Prostate gland (tissue), 2 donors: ENCODE data around the gene IL17F.

Source experiments
- CTCF ChIP-seq, 4 experiments: fragments of 200-600 bp in 2 of 4; fragments of 450-650 bp in 2 of 4; sonication (generic) in 2 of 4; IDR thresholded peaks; 1 replicate in 3 of 4; 2 replicates in 1 of 4; pipeline ENCODE4 v1.5.1; 2016 to 2019; ENCODE audit warnings: antibody characterized with exemption in 4 of 4, mild to moderate bottlenecking in 2 of 4, moderate library complexity in 2 of 4
- POLR2A ChIP-seq: fragments of 450-650 bp; IDR thresholded peaks from one replicate; pipeline ENCODE4 v1.6.1; 2016; ENCODE audit warnings: antibody characterized with exemption, mild to moderate bottlenecking
- POLR2AphosphoS5 ChIP-seq: sonication (generic); formaldehyde crosslinking; IDR thresholded peaks from one replicate; pipeline ENCODE4 v1.6.1; 2017; ENCODE audit warnings: antibody characterized with exemption

- TF ChIP-seq CTCF (IDR thresholded peaks at IDR 0.05): peak in 2 of 4 experiments; percentile 8 to 12
- no peak for TF ChIP-seq POLR2A
- TF ChIP-seq POLR2AphosphoS5: no peak
Measured at GRCh38 chr6:52285177-52286068, 41.1 kb upstream of the IL17F start.
